Stimulated activated CD8-positive, alpha-beta memory T cell treated with anti-CD3 and anti-CD28 coated beads, Interleukin-7, amount 100 ng/mL, for 24 hours (primary cell): ENCODE results near the gene GRM4.

ENCODE experiments used
- DNase-seq: peaks from one replicate; pipeline ENCODE4 v3.0.0-alpha.2; 2020; ENCODE audit warnings: low read depth

Gene GRM4

GRCh38 chr6:33993653-33994471 is 152.0 kb downstream of the GRM4 start:
- DNase-seq, result no peak

DNA sequence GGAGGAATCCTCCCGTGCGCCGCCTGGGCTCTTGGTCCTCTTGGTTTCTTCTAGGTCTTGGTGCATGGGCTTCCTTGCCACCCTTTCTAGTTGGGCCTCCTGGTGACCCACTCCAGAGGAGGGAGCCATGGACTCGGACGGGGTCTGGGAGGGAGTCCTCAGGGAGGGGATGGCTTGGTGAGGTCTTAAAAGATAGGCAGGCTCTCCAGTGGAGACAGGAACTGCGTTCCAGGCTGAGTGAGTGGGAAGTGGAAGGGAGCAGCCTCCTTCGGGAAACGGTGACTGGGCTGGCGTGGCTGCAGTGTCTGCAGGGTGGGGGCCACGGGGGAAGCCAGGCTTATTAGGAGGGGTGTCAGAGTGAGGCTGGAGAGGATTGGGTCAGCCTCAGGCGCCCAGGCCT is 152.8 kb downstream of the GRM4 start:
- no peak for DNase-seq

GRCh38 chr6:33992191-33992590 is 153.7 kb downstream of the GRM4 start:
- DNase-seq, result no peak

- DNase-seq, result no peak
These were observed 154.3 kb downstream of the GRM4 start for GRCh38 chr6:33991610-33992009.

DNA sequence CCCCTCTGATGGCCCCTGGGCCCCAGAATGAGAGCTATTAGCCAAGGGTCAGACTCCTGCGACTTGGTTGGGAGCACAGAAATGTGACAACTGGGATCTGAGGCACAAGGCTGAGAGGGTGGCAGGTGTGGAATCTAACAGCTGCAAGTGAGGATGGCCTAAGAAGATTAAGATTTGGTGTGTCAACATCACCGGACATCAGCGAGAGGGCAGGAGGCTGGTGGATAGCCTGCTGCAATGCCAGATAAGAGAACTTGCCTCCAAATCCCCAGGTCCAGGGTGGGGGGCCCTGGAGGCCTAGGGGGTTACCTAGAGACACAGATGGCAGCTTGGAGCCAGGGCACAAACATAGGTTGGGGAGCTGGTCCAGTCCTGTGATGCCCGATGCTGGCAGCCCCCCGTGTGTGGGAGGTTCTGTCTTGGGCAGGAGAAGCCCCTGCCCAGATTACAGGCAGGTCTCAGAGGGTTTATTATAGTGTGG is 155.8 kb downstream of the GRM4 start:
- no peak for DNase-seq

DNA sequence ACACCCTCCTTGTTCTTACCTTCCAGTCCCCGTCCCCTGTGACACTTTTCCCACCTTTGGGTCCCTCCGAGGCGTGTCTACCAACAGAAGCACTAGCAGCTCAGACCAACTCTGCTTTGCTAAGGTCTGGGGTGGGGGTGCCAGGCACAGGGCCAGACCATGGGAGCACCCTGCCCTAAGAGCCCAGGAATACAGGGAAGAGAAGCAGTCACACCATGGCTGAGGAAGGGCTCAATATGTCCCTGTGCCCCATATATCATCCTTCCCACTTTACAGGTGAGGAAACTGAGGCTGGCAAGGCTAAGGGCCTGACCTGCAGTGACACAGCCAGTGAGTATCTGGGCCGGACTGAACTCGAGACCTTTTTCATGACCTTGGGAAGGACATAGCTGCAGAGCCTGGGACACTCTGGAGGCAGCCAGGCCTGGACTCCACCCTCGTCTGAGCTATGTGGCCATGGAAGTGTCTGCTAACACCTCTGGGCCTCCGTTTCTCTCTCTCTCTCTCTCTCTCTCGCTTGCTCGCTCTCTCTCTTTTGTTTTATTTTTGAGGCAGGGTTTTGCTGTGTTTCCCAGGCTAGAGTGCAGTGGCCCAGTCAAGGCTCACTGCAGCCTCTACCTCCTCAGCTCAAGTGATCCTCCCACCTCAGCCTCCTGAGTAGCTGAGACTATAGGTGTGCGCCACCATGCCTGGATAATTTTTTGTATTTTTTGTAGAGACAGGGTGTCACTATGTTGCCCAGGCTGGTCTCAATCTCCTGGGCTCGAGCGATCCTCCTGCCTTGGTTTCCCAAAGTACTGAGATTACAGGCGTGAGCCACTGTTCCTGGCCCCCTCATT is 156.7 kb downstream of the GRM4 start:
- no peak for DNase-seq

- no peak for DNase-seq
These were observed 157.5 kb downstream of the GRM4 start for GRCh38 chr6:33988121-33989015.

GRCh38 chr6:33987531-33988021 is 158.3 kb downstream of the GRM4 start:
- DNase-seq, result no peak

- DNase-seq, result no peak
These were observed 159.9 kb downstream of the GRM4 start for GRCh38 chr6:33985947-33986346.

GRCh38 chr6:33985313-33985751 is 160.6 kb downstream of the GRM4 start:
- DNase-seq, result no peak

- no peak for DNase-seq
These were observed 161.2 kb downstream of the GRM4 start for GRCh38 chr6:33984466-33985312.

DNA sequence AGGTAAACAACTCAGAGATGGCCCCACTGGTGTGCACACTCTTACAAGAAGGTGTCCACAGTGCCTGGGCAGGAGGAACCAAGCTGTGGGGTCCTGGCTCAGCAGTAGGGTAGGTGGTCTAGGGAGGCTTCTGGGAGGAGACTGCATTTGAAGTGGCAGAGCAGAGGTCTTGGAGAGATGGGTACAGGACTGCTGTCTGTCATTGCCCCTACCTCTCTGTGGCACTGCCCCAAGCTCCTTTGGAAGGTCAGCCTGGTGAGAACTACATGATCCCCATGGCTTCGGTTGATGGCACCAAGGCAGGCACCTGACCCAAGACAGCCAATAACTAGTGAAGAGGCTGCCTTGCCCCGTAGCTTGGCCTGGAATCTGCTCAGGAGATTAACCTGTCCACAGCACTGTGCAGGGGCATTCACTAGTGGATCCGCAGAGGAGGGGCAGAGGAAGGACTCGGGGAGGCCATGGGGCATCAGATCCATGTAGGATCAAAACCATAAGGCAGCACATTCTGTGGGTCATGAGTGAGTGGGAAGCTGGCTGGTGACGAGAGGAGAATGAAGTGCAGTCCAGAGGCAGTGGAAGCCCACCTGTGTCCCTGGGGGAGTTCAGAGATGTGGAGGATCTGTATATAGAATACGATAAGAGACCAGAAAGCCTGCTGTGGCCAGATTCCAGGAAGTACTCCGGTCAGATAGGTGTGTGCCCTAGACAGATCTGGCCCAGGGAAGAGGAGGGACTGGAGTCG is 162.0 kb downstream of the GRM4 start:
- no peak for DNase-seq

DNA sequence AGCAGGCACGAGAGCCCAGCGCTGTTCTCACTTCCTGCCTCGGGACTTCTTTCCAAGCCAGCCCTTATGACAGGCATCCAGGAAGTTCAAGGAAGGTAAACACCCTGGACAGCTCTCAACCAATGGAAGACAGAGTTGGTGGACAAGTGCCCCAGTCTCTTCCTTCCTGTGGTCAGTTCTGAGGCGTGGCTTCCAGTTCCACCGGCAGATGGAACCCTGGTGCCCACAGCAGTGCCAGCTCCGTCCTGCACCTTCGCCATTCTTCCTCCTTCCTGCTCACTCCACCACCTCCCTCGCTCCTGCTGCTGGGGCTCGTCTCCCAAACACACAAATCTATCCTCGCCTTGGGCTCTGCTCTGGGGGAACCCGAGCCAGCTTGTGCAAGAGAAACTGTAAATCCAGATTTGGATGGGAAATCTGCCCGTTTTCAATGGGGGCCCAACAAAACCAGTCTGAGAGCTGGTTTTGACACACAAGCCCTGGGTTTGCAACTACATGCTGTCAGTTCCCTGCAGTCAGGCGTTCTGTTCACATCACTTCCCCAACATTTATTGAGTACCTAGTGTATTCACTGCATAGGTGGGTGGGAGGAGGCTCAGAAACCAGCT is 162.7 kb downstream of the GRM4 start:
- DNase-seq, result no peak

DNA sequence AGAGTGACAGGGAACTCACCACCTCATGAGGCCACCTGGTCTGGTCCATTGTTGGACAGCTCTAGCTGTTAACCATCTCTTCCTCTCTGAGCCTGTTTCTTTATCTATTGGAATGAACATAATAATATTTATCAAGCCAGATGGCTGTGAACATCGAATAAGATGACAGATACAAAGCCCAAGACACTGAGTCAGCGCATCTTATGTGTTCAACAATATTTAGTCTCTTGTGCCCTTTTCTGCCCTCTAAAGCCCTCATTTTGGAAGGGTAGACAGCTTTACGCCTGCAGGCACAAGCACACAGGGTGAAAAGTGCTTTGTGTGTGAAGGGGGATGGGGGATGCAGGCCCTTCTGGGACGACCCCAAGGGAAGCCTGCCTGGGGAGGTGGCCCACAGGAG is 164.0 kb downstream of the GRM4 start:
- DNase-seq, result no peak

DNA sequence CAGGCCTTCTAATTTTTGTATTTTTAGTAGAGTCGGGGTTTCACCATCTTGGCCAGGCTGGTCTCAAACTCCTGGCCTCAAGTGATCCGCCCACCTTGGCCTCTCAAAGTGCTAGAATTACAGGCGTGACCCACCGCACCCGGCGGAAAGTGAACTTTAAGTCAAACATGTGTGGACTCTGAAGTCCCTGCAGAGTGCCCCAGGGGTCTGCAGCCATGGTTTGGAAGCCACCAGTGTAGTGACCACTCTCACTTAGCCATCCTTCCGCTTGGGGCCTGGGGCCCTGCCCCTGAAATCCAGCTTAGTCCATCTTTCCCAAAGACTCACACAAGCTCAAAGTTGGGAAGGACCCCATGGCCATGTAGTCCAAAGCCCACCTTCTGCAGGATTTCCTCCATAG is 164.5 kb downstream of the GRM4 start:
- no peak for DNase-seq

DNA sequence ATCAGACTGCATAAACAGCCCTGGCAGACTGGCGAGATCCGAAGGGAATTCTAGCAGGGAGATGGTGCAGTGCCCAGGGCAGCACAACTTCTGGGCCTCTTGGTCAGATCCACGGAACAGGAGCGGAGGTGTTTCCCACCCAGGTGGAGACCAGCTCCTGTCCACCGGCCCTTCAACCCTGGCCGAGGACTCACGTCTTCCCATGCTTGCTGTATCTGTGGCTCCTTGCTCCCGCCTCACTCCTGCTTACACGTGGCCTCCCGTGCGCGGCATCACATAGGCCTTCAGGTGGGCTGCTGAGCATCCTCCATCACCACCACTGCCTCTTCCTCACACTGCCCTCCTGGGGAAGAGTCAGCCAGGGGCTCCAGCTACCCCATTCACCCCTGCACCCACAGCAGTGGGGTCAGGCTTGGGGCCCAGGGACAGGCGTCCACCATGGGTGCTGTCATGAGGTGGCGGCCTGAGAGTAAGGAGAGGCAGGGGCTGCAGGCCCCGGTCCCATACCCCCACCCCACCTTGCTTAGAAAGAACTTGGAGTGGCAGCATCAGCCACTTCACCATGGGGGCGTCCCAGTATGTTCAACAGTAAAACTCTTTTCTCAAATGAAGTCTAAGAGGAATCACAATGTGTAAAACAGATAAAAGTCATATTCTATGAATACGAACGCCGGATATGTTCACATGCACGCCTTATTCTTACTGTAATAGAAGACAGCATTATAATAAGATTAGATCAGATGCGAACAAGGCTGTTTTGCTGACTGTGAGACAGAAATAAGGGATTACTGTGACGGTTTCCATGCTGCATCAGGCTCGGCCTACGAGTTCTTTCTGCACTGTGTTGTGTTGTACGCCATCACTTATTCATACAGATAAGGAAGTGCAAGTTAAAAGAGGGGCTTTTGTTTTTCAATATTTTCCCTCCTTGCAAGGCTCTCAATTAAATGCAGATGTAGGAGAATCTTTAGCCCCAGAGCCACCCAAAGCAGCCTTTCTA is 165.4 kb downstream of the GRM4 start:
- DNase-seq, result no peak

DNA sequence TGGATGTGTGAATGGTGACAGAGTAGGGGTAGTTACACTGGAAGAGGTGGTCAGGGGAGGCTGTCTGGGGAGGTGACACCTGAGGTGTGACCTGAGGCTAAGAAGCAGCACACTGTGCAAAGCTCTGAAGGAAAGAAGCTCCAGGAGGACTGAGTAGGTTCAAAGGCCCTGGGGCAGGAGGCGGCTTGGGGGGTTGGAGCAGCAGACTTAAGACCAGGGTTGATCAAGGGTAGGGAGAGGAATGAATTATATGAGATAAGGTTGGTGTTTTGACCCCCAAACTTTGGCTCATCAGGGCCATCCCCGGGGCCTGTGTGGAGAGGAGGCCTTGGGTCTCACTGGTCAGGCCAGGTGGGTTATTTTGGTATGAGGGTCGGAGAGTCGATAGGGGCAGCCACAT is 166.1 kb downstream of the GRM4 start:
- DNase-seq, result no peak

DNA sequence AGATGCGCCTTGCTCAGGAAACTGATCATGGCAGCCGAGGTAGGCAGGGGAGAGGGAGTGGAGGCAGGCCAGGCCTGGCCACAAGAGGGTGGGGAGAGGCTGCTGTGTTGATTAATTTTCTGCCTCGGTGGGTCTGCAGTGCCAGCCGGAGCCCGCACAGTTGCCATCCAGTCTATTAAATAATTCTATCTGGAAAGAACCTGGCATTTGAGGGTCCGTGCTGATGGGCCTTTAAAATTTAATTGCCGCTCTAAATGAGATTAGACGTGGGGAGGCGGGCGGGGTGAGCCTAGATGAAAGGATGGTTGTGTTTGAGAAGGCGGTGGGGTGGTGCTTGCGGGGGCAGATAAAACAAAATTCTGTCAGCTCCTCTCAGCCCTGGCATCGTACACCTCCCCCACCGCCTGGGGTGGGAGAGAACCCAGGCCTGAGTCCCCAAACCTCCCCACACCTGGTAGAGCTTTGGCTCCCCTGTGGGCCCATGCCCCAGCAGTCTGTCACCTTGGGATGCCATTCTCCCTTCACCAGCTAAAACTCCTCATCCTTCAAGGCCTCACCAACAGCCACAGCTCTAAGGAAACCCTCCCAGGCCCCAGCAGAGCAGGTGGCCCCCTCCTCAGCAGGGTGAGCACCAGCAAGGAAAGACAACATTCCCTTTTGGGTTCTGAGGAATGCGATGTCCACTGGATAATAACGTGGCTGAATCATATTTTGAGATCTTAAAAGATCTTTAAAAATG is 167.3 kb downstream of the GRM4 start:
- no peak for DNase-seq
